Measurements from ENCODE around the gene DYRK1A. TPM values are rescaled to one million over a fixed set of nuclear protein-coding genes. Genes with fewer than 3 reads are reported as not detected.

Gene DYRK1A
- total RNA-seq, 2 donors from 2014 or later: 55.6 to 59.9 TPM

DNA sequence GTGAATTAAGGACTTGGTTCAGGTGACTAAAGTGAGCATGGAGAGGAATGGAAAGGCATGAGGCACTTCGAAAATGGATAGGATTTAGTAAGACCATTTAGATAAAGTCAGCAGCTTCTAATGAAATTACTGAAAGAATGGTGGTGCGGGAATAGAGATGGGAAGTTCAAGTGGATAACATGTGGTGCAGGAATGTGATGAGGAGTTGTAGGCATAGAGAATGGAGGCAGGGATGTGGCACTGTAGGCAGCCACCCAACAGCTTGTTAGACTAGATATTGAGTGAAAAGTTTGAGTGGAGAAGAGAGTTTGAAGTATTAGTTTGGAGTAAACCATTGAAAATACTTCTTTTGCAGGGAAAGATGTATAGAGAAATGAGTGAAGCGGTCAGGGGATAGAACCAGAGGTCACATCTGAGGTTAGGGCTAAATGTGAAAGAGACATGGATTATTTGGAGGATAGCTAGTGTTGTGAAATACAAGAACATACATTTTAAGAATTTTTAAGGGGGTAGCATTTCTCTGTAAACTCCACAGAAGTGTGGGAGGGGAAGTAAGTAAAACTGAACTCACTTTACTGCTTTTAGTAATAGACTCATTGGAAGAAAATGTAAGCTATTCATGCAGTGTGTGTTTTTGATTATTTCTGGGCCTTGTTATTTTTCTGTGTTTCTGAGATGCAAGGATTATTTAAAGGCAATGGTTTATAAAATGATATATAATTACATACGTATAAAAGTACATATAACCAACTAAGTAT lies 46.2 kb downstream of the DYRK1A start:
- peak overlapping the region; percentile 1 for H3K4me3 Mint-ChIP-seq
- H3K27ac Mint-ChIP-seq: peak overlapping the region; percentile 1
- peaks cover 51% of the 10 kb centered on the region for H3K4me1 Mint-ChIP-seq
- peaks cover 6% of the 10 kb centered on the region for H3K36me3 Mint-ChIP-seq (ENCODE audit: low read depth)
- H3K27me3 Mint-ChIP-seq: no peaks in the 10 kb centered on the region
- no peaks in the 10 kb centered on the region for H3K9me3 Mint-ChIP-seq
- ATAC-seq (replicated peaks): no peak

- Mint-ChIP-seq H3K4me3 (no peak overlapping the region), H3K4me1 (peaks cover 47% of the 10 kb centered on the region), H3K9me3 (no peaks in the 10 kb centered on the region), H3K36me3 (ENCODE audit: low read depth) (peaks cover 6% of the 10 kb centered on the region), H3K27me3 (no peaks in the 10 kb centered on the region), H3K27ac (no peak overlapping the region)
- ATAC-seq (replicated peaks): no peak
Measured at GRCh38 chr21:37413553-37414291, 47.1 kb downstream of the DYRK1A start.

DNA sequence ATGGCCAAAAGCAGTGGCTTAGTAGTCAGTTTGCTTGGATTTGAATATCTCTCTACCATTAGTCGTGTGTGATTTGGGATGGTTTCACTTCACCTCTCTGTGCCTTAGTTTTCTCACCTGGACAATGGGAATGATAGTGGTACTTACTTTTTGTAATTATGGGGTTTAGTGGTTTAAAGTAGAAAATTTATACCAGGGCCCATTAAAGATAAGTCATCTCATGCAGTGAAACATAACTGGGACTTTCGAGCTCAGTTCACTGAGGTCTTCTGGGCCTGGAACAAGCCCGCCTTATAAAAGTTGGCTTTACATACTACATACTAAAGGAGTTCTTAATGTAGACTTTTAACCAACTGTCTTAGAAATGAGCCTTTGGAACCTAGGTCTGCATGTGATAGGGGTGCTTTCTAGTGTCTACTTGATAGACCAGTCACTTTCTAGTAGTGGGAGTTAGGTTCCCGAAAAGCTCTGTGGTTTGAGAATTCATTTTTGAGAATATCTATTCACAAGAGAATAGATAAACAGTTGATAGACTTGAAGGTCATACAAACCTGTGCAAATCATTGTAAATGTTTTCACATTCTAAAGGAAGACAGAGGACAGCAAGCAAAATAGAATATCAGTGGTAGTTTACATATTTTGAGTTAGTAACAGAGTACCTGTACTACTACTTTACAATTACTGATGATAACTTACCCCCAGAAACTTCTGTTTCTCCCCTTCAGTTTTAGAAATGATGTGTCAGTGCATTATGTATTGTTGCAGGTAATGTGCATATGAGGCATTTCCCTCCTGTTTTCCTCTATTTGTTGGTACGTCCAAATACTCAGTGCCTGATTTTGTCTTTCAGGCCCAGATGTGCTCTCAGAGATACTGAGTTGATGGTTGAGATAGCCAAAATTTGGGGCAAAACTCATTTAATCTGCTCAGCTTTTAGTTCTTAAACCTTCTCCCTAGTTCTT lies 48.0 kb downstream of the DYRK1A start:
- peak overlapping the region; percentile 14 for H3K4me3 Mint-ChIP-seq
- peaks cover 51% of the 10 kb centered on the region for H3K4me1 Mint-ChIP-seq
- no peak overlapping the region for H3K27ac Mint-ChIP-seq
- H3K27me3 Mint-ChIP-seq: no peaks in the 10 kb centered on the region
- peak; percentile 57 for ATAC-seq (replicated peaks)
- H3K36me3 Mint-ChIP-seq (ENCODE audit: low read depth): peaks cover 9% of the 10 kb centered on the region
- no peaks in the 10 kb centered on the region for H3K9me3 Mint-ChIP-seq

DNA sequence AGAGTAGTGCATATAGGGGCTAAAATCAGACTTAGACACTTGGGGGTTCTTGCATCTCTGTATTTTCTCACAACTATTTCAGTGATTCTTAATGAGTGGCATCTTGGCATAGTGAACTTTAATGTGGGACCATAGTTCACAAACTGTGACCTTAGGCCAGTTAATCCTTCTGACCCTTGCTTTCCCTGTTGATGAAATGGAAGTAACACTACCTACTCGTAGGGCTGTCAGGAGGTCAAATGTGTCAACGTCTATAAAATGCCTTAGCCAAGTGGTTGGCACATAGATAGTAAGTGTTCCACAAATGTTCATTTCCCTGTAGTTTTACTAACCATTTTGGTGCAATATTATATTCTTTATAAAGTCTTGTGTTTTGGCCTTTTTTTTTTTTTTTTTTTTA lies 49.4 kb downstream of the DYRK1A start:
- H3K36me3 Mint-ChIP-seq (ENCODE audit: low read depth): peaks cover 15% of the 10 kb centered on the region
- H3K27me3 Mint-ChIP-seq: no peaks in the 10 kb centered on the region
- H3K4me3 Mint-ChIP-seq: peak overlapping the region; percentile 26
- peak overlapping the region; percentile 22 for H3K27ac Mint-ChIP-seq
- no peak for ATAC-seq (replicated peaks)
- H3K4me1 Mint-ChIP-seq: peaks cover 53% of the 10 kb centered on the region
- no peaks in the 10 kb centered on the region for H3K9me3 Mint-ChIP-seq

DNA sequence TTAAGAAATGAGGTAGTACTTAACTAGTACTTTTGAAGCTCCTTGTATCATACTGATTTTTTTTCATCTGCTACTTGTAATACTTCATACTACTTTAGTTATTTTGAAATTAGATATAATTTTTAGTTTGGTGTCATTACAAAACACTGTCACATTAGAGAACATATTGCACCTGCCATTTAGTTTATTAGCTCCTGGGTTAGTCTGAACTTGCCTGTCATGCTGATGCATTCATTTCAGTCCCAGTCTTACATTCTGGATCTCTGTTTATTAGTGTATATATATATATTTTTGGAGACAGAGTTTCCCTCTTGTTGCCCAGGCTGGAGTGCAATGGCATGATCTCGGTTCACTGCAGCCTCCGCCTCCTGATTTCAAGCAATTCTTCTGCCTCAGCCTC lies 50.3 kb downstream of the DYRK1A start:
- Mint-ChIP-seq H3K36me3 (ENCODE audit: low read depth) (peaks cover 25% of the 10 kb centered on the region), H3K4me3 (no peak overlapping the region), H3K4me1 (peaks cover 51% of the 10 kb centered on the region), H3K27ac (no peak overlapping the region), H3K27me3 (no peaks in the 10 kb centered on the region), H3K9me3 (no peaks in the 10 kb centered on the region)
- no peak for ATAC-seq (replicated peaks)

GRCh38 chr21:37419228-37419906 lies 52.8 kb downstream of the DYRK1A start:
- Mint-ChIP-seq H3K4me3 (peak overlapping the region; percentile 14), H3K27me3 (no peaks in the 10 kb centered on the region), H3K9me3 (no peaks in the 10 kb centered on the region)

GRCh38 chr21:37421306-37421705 lies 54.7 kb downstream of the DYRK1A start:
- ATAC-seq (replicated peaks): no peak
- Mint-ChIP-seq H3K9me3 (no peaks in the 10 kb centered on the region), H3K27ac (no peak overlapping the region), H3K4me1 (peaks cover 39% of the 10 kb centered on the region), H3K4me3 (no peak overlapping the region), H3K36me3 (ENCODE audit: low read depth) (peaks cover 63% of the 10 kb centered on the region), H3K27me3 (no peaks in the 10 kb centered on the region)

More at GRCh38 chr21:37419228-37419906, 52.8 kb downstream of the DYRK1A start:
- Mint-ChIP-seq H3K36me3 (ENCODE audit: low read depth) (peaks cover 48% of the 10 kb centered on the region), H3K4me1 (peaks cover 43% of the 10 kb centered on the region), H3K27ac (peak overlapping the region; percentile 21)
- ATAC-seq (replicated peaks): peak; percentile 49

GRCh38 chr21:37422382-37422781 lies 55.8 kb downstream of the DYRK1A start:
- H3K4me1 Mint-ChIP-seq: peaks cover 39% of the 10 kb centered on the region

DNA sequence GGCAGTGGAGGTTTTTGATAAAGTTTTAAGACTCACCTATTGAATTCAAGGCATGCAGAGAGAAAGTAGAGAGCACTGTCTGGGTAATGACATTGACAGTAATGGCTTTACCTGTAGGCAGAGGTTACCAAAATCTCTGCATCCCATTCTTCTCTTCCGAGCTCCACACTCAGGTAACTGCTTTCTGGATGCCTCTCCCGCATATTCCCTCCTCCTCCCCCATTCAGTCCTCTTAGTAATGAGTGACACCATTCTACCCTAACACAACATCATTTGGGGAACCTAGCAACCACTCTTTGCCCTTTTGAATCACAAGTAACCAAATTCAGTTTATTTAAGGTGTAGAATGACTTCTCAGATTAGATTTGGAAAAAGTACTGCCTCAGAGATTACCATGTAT lies 56.5 kb downstream of the DYRK1A start:
- Mint-ChIP-seq H3K9me3 (no peaks in the 10 kb centered on the region), H3K36me3 (ENCODE audit: low read depth) (peaks cover 76% of the 10 kb centered on the region), H3K27ac (peak overlapping the region; percentile 71), H3K4me1 (peaks cover 39% of the 10 kb centered on the region), H3K4me3 (no peak overlapping the region), H3K27me3 (no peaks in the 10 kb centered on the region)
- ATAC-seq (replicated peaks): peak; percentile 16

More at GRCh38 chr21:37422382-37422781, 55.8 kb downstream of the DYRK1A start:
- Mint-ChIP-seq H3K4me3 (no peak overlapping the region), H3K27ac (peak overlapping the region; percentile 71), H3K27me3 (no peaks in the 10 kb centered on the region), H3K9me3 (no peaks in the 10 kb centered on the region), H3K36me3 (ENCODE audit: low read depth) (peaks cover 69% of the 10 kb centered on the region)
- ATAC-seq (replicated peaks): no peak

- H3K9me3 Mint-ChIP-seq: no peaks in the 10 kb centered on the region
- H3K4me3 Mint-ChIP-seq: no peak overlapping the region
- ATAC-seq (replicated peaks): no peak
- no peak overlapping the region for H3K27ac Mint-ChIP-seq
- H3K36me3 Mint-ChIP-seq (ENCODE audit: low read depth): peaks cover 87% of the 10 kb centered on the region
- peaks cover 33% of the 10 kb centered on the region for H3K4me1 Mint-ChIP-seq
- no peaks in the 10 kb centered on the region for H3K27me3 Mint-ChIP-seq
Measured at GRCh38 chr21:37424396-37424795, 57.8 kb downstream of the DYRK1A start.

- Mint-ChIP-seq H3K9me3 (no peaks in the 10 kb centered on the region), H3K36me3 (ENCODE audit: low read depth) (peaks cover 86% of the 10 kb centered on the region), H3K4me3 (no peak overlapping the region), H3K4me1 (peaks cover 32% of the 10 kb centered on the region), H3K27ac (no peak overlapping the region), H3K27me3 (no peaks in the 10 kb centered on the region)
- no peak for ATAC-seq (replicated peaks)
Measured at GRCh38 chr21:37425001-37425400, 58.4 kb downstream of the DYRK1A start.

- no peak for ATAC-seq (replicated peaks)
- Mint-ChIP-seq H3K36me3 (ENCODE audit: low read depth) (peaks cover 86% of the 10 kb centered on the region), H3K4me1 (peaks cover 32% of the 10 kb centered on the region)
Measured at GRCh38 chr21:37425684-37426083, 59.1 kb downstream of the DYRK1A start.

GRCh38 chr21:37427221-37427620 lies 60.6 kb downstream of the DYRK1A start:
- Mint-ChIP-seq H3K4me1 (peaks cover 38% of the 10 kb centered on the region), H3K9me3 (no peaks in the 10 kb centered on the region)
- no peak for ATAC-seq (replicated peaks)

More at GRCh38 chr21:37425684-37426083, 59.1 kb downstream of the DYRK1A start:
- H3K9me3 Mint-ChIP-seq: no peaks in the 10 kb centered on the region
- H3K27ac Mint-ChIP-seq: peak overlapping the region; percentile 71
- no peak overlapping the region for H3K4me3 Mint-ChIP-seq
- no peaks in the 10 kb centered on the region for H3K27me3 Mint-ChIP-seq

GRCh38 chr21:37429356-37429755 lies 62.8 kb downstream of the DYRK1A start:
- Mint-ChIP-seq H3K9me3 (no peaks in the 10 kb centered on the region), H3K36me3 (ENCODE audit: low read depth) (peaks cover 73% of the 10 kb centered on the region)

More at GRCh38 chr21:37427221-37427620, 60.6 kb downstream of the DYRK1A start:
- Mint-ChIP-seq H3K27ac (no peak overlapping the region), H3K36me3 (ENCODE audit: low read depth) (peaks cover 84% of the 10 kb centered on the region), H3K27me3 (no peaks in the 10 kb centered on the region), H3K4me3 (no peak overlapping the region)

More at GRCh38 chr21:37429356-37429755, 62.8 kb downstream of the DYRK1A start:
- Mint-ChIP-seq H3K27ac (no peak overlapping the region), H3K27me3 (no peaks in the 10 kb centered on the region), H3K4me1 (peaks cover 37% of the 10 kb centered on the region), H3K4me3 (no peak overlapping the region)
- ATAC-seq (replicated peaks): no peak

Measured in activated T-helper 17 cell treated with anti-CD3 and anti-CD28 coated beads, Interleukin-2, amount 50 U/mL, for 72 hours (primary cell).